ENCODE data around the gene RELN. TPM values are rescaled to one million over a fixed set of nuclear protein-coding genes. Genes with fewer than 3 reads are reported as not detected.

Gene RELN
- total and polyA plus RNA-seq, 2 donors (not counting 1 experiment from before 2014, with no cell fraction given) = 0.33 to 31.8 TPM

DNA sequence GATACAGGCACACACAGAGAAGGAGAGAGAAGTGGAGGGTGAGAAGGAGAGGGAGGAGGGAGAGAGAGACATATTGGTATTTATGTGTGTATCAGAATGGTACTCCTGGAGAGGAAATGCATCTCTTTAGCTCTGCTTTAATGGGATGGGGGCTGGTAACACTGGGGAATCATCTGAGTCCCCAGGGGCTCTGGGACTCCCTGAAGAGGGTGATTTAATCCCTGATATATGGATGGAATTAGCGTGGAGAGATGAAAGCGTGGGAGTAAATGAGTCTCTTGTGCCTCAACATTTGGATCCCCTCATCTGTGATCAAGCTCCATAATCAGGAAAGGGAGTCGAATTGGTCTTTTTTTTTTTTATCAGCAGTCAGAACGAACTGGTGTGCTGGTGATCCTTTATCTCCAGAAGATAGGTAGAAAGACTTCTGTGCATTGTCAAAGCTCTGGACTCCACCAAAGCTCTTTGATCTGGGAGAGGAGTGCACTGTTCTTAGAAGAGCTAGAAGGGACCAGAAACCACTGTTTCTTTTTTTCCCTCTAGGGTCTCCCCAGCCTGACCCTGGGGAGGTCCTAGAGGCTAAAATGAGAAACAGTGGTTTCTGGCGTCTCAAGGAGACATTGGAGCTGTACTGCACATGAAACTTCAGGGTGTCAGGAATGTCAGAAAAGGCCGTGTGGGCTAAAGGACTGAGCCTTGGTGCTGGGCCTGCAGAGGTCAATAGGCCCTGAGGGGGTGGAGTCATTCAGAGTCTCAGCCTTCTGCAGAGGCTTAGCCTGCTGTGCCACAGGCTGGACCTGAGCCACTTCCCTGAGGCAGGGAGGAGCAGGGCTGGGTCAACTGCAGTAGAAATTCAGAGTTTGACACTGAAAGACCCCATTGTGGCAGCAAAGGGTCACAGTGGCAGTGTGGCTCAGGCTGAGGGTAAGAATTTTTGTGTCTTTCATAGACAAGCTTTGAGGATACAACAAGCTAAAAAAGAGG, 309.0 kb downstream of the RELN start:
- Histone ChIP-seq H3K4me3 (replicated peaks in 1 of 4; ENCODE audit: control extremely low read depth in 1 of 4, insufficient read depth in 1 of 4, low read depth in 3 of 4, low read length in 4 of 4) (no peak overlapping the region), H3K9ac (ENCODE audit: insufficient read depth, low read length) (no peak overlapping the region), H3K27me3 (ENCODE audit: control insufficient read depth, insufficient read depth, low read length) (no peaks in the 10 kb centered on the region), H2AFZ (ENCODE audit: low read length) (no peak overlapping the region), H4K20me1 (ENCODE audit: control insufficient read depth, extremely low read depth, insufficient read depth, low read length) (no peaks in the 10 kb centered on the region), H3K9me3 (ENCODE audit: control insufficient read depth, insufficient read depth, low read depth, low read length) (no peaks in the 10 kb centered on the region), H3K27ac (ENCODE audit: insufficient read depth, low read length) (no peak overlapping the region), H3K79me2 (ENCODE audit: control insufficient read depth, insufficient read depth, low read length) (no peaks in the 10 kb centered on the region), H3K36me3 (ENCODE audit: control insufficient read depth, insufficient read depth, low read length) (no peaks in the 10 kb centered on the region), H3K4me1 (ENCODE audit: control insufficient read depth, extremely low read depth, insufficient read depth, low read length) (no peaks in the 10 kb centered on the region), H3K4me2 (ENCODE audit: extremely low read depth, insufficient read depth, low read length) (no peak overlapping the region)
- TF ChIP-seq EZH2 (IDR thresholded peaks at IDR 0.05; ENCODE audit: low read length, missing control alignments) = no peak
- DNase-seq (ENCODE audit: low read depth in 2 of 2) = peak in 1 of 2 donors; percentile 12

DNA sequence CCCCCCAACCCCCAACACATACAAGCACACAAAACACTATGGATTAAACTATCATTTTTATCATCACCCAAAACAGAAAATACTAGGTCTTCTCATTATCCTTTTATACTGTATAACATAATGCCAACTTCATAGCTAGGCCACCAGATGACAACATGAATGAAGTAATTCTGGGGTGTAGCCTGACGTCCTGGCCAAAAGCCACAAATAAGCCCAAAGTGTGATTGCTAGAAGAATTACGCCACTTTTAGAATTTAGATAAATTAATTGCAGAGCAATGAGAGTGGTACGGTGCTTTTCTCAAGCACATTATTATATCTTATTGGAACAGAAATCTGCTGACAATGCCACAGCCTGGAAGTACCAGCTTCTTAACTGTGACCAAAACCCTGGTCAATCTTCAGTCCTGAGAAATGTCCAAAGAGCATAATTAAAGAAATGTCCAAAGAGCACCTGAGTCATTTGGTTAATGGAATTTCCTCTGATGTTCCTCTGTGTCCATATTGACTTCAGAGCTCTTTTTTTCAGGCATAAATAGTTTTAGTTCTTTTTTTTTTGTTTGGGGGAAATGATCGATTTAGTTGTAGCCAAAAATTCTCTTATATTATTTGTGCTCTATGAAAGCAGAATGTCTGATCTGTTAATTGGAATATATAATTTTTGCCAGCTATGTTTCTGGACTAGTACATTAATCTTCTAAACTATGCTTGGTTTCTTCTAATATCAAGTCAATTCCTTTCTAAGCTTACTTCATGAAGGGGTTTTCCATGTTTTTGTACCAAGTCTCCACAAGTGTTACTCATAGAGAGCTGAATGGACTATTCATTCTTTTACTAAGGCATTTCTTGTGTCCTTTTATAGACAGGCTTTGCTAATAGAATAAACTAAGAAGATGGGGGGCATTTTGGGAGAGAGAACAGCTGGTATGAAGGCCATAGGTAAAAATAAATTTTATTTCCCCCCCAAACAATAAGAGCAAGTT, 310.0 kb downstream of the RELN start:
- no peaks in the 10 kb centered on the region for H3K9me3 ChIP-seq (ENCODE audit: control insufficient read depth, insufficient read depth, low read depth, low read length)
- H3K4me1 ChIP-seq (ENCODE audit: control insufficient read depth, extremely low read depth, insufficient read depth, low read length) = no peaks in the 10 kb centered on the region
- TF ChIP-seq EZH2 (IDR thresholded peaks at IDR 0.05; ENCODE audit: low read length, missing control alignments) = no peak
- TF ChIP-seq, protein P1, sequence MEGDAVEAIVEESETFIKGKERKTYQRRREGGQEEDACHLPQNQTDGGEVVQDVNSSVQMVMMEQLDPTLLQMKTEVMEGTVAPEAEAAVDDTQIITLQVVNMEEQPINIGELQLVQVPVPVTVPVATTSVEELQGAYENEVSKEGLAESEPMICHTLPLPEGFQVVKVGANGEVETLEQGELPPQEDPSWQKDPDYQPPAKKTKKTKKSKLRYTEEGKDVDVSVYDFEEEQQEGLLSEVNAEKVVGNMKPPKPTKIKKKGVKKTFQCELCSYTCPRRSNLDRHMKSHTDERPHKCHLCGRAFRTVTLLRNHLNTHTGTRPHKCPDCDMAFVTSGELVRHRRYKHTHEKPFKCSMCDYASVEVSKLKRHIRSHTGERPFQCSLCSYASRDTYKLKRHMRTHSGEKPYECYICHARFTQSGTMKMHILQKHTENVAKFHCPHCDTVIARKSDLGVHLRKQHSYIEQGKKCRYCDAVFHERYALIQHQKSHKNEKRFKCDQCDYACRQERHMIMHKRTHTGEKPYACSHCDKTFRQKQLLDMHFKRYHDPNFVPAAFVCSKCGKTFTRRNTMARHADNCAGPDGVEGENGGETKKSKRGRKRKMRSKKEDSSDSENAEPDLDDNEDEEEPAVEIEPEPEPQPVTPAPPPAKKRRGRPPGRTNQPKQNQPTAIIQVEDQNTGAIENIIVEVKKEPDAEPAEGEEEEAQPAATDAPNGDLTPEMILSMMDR (conservative IDR thresholded peaks at IDR 0.05 in 1 of 2, IDR thresholded peaks at IDR 0.05 in 1 of 2; ENCODE audit: low read depth in 1 of 2, low read length in 2 of 2) = no peak
- H3K27me3 ChIP-seq (ENCODE audit: control insufficient read depth, insufficient read depth, low read length) = no peaks in the 10 kb centered on the region
- H3K4me2 ChIP-seq (ENCODE audit: extremely low read depth, insufficient read depth, low read length) = no peak overlapping the region
- no peaks in the 10 kb centered on the region for H3K79me2 ChIP-seq (ENCODE audit: control insufficient read depth, insufficient read depth, low read length)
- no peak overlapping the region for H3K27ac ChIP-seq (ENCODE audit: insufficient read depth, low read length)
- no peak overlapping the region for H3K9ac ChIP-seq (ENCODE audit: insufficient read depth, low read length)
- DNase-seq (ENCODE audit: low read depth in 2 of 2) = peak in 1 of 2 donors; percentile 41
- no peaks in the 10 kb centered on the region for H4K20me1 ChIP-seq (ENCODE audit: control insufficient read depth, extremely low read depth, insufficient read depth, low read length)
- no peak overlapping the region for H3K4me3 ChIP-seq (replicated peaks in 1 of 4; ENCODE audit: control extremely low read depth in 1 of 4, insufficient read depth in 1 of 4, low read depth in 3 of 4, low read length in 4 of 4)
- H2AFZ ChIP-seq (ENCODE audit: low read length) = no peak overlapping the region
- no peaks in the 10 kb centered on the region for H3K36me3 ChIP-seq (ENCODE audit: control insufficient read depth, insufficient read depth, low read length)

DNA sequence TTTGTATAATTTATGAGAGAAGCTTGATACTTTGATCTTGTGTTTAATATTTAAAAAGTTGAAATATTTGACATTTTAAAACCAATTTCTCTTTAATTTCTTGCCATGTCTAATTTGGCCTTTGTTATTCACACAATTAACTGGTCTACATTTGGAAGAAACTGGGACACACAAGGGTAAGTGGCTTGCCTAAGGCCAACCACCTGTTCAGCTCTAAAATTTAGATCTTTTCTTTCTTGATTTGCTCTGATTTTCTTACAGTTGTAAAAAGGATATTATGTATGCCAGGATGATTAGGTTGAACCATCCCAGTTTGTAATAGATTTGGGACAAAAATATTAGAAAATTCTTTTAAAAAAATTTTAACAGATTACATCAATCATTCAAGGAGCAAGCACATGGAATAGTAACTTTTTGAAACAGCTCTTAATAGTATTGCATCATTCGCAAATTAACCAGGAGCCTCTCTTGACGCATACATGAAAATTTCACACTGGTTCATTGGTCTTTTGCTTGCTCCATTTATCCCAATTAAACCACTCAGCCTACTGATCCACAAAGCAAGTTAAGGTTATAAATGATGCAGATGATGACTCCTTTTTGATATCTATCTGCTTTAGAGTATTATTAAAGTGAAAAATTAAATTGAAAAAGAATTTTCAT, 321.0 kb downstream of the RELN start:
- TF ChIP-seq EZH2 (IDR thresholded peaks at IDR 0.05; ENCODE audit: low read length, missing control alignments) = no peak
- TF ChIP-seq, protein P1 (conservative IDR thresholded peaks at IDR 0.05 in 1 of 2, IDR thresholded peaks at IDR 0.05 in 1 of 2; ENCODE audit: low read depth in 1 of 2, low read length in 2 of 2) = no peak
- Histone ChIP-seq H2AFZ (ENCODE audit: low read length) (no peak overlapping the region), H3K4me3 (replicated peaks in 1 of 4; ENCODE audit: control extremely low read depth in 1 of 4, insufficient read depth in 1 of 4, low read depth in 3 of 4, low read length in 4 of 4) (no peak overlapping the region), H4K20me1 (ENCODE audit: control insufficient read depth, extremely low read depth, insufficient read depth, low read length) (no peaks in the 10 kb centered on the region), H3K4me2 (ENCODE audit: extremely low read depth, insufficient read depth, low read length) (no peak overlapping the region), H3K4me1 (ENCODE audit: control insufficient read depth, extremely low read depth, insufficient read depth, low read length) (no peaks in the 10 kb centered on the region), H3K79me2 (ENCODE audit: control insufficient read depth, insufficient read depth, low read length) (no peaks in the 10 kb centered on the region), H3K27me3 (ENCODE audit: control insufficient read depth, insufficient read depth, low read length) (no peaks in the 10 kb centered on the region), H3K9me3 (ENCODE audit: control insufficient read depth, insufficient read depth, low read depth, low read length) (no peaks in the 10 kb centered on the region), H3K9ac (ENCODE audit: insufficient read depth, low read length) (no peak overlapping the region), H3K27ac (ENCODE audit: insufficient read depth, low read length) (no peak overlapping the region), H3K36me3 (ENCODE audit: control insufficient read depth, insufficient read depth, low read length) (no peaks in the 10 kb centered on the region)
- DNase-seq (ENCODE audit: low read depth in 2 of 2) = peak in 1 of 2 donors; percentile 19

All from fibroblast of lung (primary cell).